GM13976 (cell line): Measurements from ENCODE around the gene FASN.

Experiments
- DNase-seq: peaks from one replicate; pipeline ENCODE4 v3.0.0; 2012; ENCODE audit warnings: low spot score
- CTCF ChIP-seq: IDR thresholded peaks from 2 replicates; pipeline ENCODE4 v1.5.1; 2012; ENCODE audit warnings: borderline replicate concordance, mild to moderate bottlenecking; ENCODE audit not compliant: insufficient read depth; ENCODE audit errors: extremely low read depth, missing control alignments, control extremely low read depth
- in situ Hi-C: fragments of 300-500 bp; cut with MboI; formaldehyde crosslinking; loops from one replicate; pipeline ENCODE4 v1.12.0; 2022; ENCODE audit warnings: low sequenced_read_pairs, mixed read lengths, inconsistent platforms; ENCODE audit not compliant: unreplicated experiment

FASN gene

GRCh38 chr17:82060614-82061013, 37.4 kb downstream of the FASN start:
- no peak for TF ChIP-seq CTCF
- in situ Hi-C loops, result no loop called here
- no peak for DNase-seq

- in situ Hi-C loops, result no loop called here
- DNase-seq, result no peak
- TF ChIP-seq CTCF, result no peak
These were observed 38.0 kb downstream of the FASN start for GRCh38 chr17:82060001-82060380.

GRCh38 chr17:82059272-82060000, 38.6 kb downstream of the FASN start:
- no peak for TF ChIP-seq CTCF
- in situ Hi-C loops, result no loop called here

GRCh38 chr17:82058855-82059249, 39.2 kb downstream of the FASN start:
- in situ Hi-C loops, result no loop called here
- TF ChIP-seq CTCF, result no peak
- DNase-seq, result no peak

More at GRCh38 chr17:82059272-82060000, 38.6 kb downstream of the FASN start:
- DNase-seq, result no peak

- no peak for DNase-seq
- TF ChIP-seq CTCF, result no peak
- in situ Hi-C loops, result no loop called here
These were observed 39.7 kb downstream of the FASN start for GRCh38 chr17:82058230-82058854.

- in situ Hi-C loops, result no loop called here
- DNase-seq, result no peak
- TF ChIP-seq CTCF, result no peak
These were observed 41.1 kb downstream of the FASN start for GRCh38 chr17:82056729-82057621.
